Naive thymus-derived CD4-positive, alpha-beta T cell (primary cell): ENCODE data around the gene HEXA. TPM values are rescaled to one million over a fixed set of nuclear protein-coding genes. Genes with fewer than 3 reads are reported as not detected.

Experiments used
- ATAC-seq: fragments of 150-1000 bp; cut with Tn5 transposase; 2 replicates; pipeline ENCODE4 v1.10.0; 2021; ENCODE audit warnings: mild to moderate bottlenecking, moderate library complexity
- CTCF ChIA-PET: fragments of 350-600 bp; sonication (Branson Sonifier 250); formaldehyde crosslinking; loops from one replicate; lab custom pipeline; 2021; ENCODE audit warnings: antibody characterized with exemption; lab: Charles Lee
- POLR2A ChIA-PET: fragments of 350-600 bp; sonication (Branson Sonifier 250); formaldehyde crosslinking; loops from one replicate; lab custom pipeline; 2021; ENCODE audit warnings: antibody characterized with exemption, inconsistent platforms; lab: Charles Lee
- DNase-seq, 9 donors: peaks; one replicate each; pipeline versions ENCODE4 v3.0.0 to v3.0.0-alpha.2; 2020 to 2022; ENCODE audit warnings: mixed read lengths in 1 of 9
- H3K27ac ChIP-seq: one replicate; pipeline ENCODE4 v1.7.0; 2013; ENCODE audit warnings: mild to moderate bottlenecking, low read depth, low read length, moderate library complexity
- H3K27me3 ChIP-seq, 2 donors: one replicate each; pipeline ENCODE4 v1.7.0; 2013; ENCODE audit warnings: low read length in 2 of 2, mild to moderate bottlenecking in 2 of 2, moderate library complexity in 2 of 2; ENCODE audit not compliant: control insufficient read depth in 2 of 2, insufficient read depth in 2 of 2
- H3K36me3 ChIP-seq, 3 experiments: 1 replicate in 2 of 3; 2 replicates in 1 of 3; pipeline ENCODE4 v1.7.0; 2013; ENCODE audit warnings: low read length in 3 of 3, mild to moderate bottlenecking in 3 of 3, moderate library complexity in 1 of 3; ENCODE audit not compliant: insufficient read depth in 3 of 3, control insufficient read depth in 2 of 3
- H3K4me1 ChIP-seq, 2 donors: one replicate each; pipeline ENCODE4 v1.7.0; 2013; ENCODE audit warnings: low read length in 2 of 2, mild to moderate bottlenecking in 2 of 2, moderate library complexity in 1 of 2; ENCODE audit not compliant: control insufficient read depth in 2 of 2, insufficient read depth in 2 of 2
- H3K4me3 ChIP-seq: 2 replicates; pipeline ENCODE4 v1.7.0; 2013; ENCODE audit warnings: mild to moderate bottlenecking, low read length
- H3K9me3 ChIP-seq, 3 experiments: 1 replicate in 2 of 3; 2 replicates in 1 of 3; pipeline ENCODE4 v1.7.0; 2013; ENCODE audit warnings: low read length in 3 of 3; ENCODE audit not compliant: control insufficient read depth in 2 of 3
- H3K27ac Mint-ChIP-seq, 9 donors: one replicate each; pipeline ENCODE4 v1.8.0; 2020 to 2022; ENCODE audit warnings: mixed read lengths in 9 of 9, mild to moderate bottlenecking in 8 of 9, moderate library complexity in 5 of 9, inconsistent platforms in 2 of 9
- H3K27me3 Mint-ChIP-seq, 5 donors: one replicate each; pipeline ENCODE4 v1.8.0; 2021 to 2022; ENCODE audit warnings: mixed read lengths in 5 of 5, mild to moderate bottlenecking in 1 of 5
- H3K36me3 Mint-ChIP-seq, 5 donors: one replicate each; pipeline ENCODE4 v1.8.0; 2020 to 2022; ENCODE audit warnings: mixed read lengths in 5 of 5, mild to moderate bottlenecking in 3 of 5, inconsistent platforms in 1 of 5
- H3K4me1 Mint-ChIP-seq, 7 donors: one replicate each; pipeline ENCODE4 v1.8.0; 2020 to 2022; ENCODE audit warnings: mixed read lengths in 7 of 7, mild to moderate bottlenecking in 3 of 7, inconsistent platforms in 1 of 7
- H3K4me3 Mint-ChIP-seq, 10 donors: one replicate each; pipeline ENCODE4 v1.8.0; 2020 to 2022; ENCODE audit warnings: mild to moderate bottlenecking in 10 of 10, mixed read lengths in 10 of 10, moderate library complexity in 6 of 10, inconsistent platforms in 2 of 10
- H3K9me3 Mint-ChIP-seq, 11 donors: one replicate each; pipeline ENCODE4 v1.8.0; 2020 to 2022; ENCODE audit warnings: mixed read lengths in 11 of 11, mild to moderate bottlenecking in 4 of 11, inconsistent platforms in 1 of 11, moderate library complexity in 1 of 11
- intact Hi-C, 2 donors: fragments of 100-400 bp; cut with micrococcal nuclease; formaldehyde crosslinking; loops; one replicate each; pipeline ENCODE4 v1.15.1; 2023
- polyA plus RNA-seq, 2 donors: library from polyadenylated mRNA; unstranded; fragments of 300-500 nt; fragmentation: Illumina TruSeq; gene quantifications; one replicate each; pipeline ENCODE4 v1.2.3, GENCODE V29; 2021
- total RNA-seq, 6 experiments: library from RNA in 5 of 6; stranded (reverse) in 5 of 6; gene quantifications; 1 replicate in 5 of 6; 2 replicates in 1 of 6; pipeline ENCODE4 v1.2.3 and lab custom pipeline; 2021 to 2026

The HEXA gene
- total and polyA plus RNA-seq, 7 experiments from 2014 or later = 60.3 to 101 (median 88.0) TPM

- H3K27ac ChIP-seq = no peak overlapping the region
- H3K4me1 ChIP-seq = peaks cover 6% of the 10 kb centered on the region in 2 donors
- peaks cover 0 to 7% (median 0%) of the 10 kb centered on the region in 11 donors for H3K9me3 Mint-ChIP-seq
- ChIA-PET CTCF (interaction anchor here (1.0 kb wide), 1 partner anchor 221 kb away, joined by 3 read pairs; no protein-coding TSS in a partner anchor), POLR2A (no interaction called here)
- no peak overlapping the region for H3K4me3 Mint-ChIP-seq
- H3K36me3 Mint-ChIP-seq = no peaks in the 10 kb centered on the region
- ATAC-seq (no peak), DNase-seq (no peak)
- H3K27me3 Mint-ChIP-seq = peaks cover 0 to 32% (median 0%) of the 10 kb centered on the region in 5 donors
- H3K4me3 ChIP-seq = no peak overlapping the region
- H3K9me3 ChIP-seq = no peaks in the 10 kb centered on the region
- peaks cover 15 to 20% (median 17%) of the 10 kb centered on the region in 7 donors for H3K4me1 Mint-ChIP-seq
- no peak overlapping the region for H3K27ac Mint-ChIP-seq
- intact Hi-C loops = loop anchor here (10.0 kb wide), 3 partner anchors 159 to 469 kb away; partner anchors contain the start of genes ADPGK (in 1 of the 2) and ARIH1 (in 1 of the 2)
- no peaks in the 10 kb centered on the region for H3K36me3 ChIP-seq
- no peaks in the 10 kb centered on the region for H3K27me3 ChIP-seq
These were observed 60.0 kb downstream of the HEXA start for GRCh38 chr15:72315706-72316370.

- Histone ChIP-seq H3K4me1 (no peaks in the 10 kb centered on the region), H3K36me3 (no peaks in the 10 kb centered on the region), H3K27me3 (no peaks in the 10 kb centered on the region), H3K9me3 (no peaks in the 10 kb centered on the region), H3K27ac (no peak overlapping the region), H3K4me3 (no peak overlapping the region)
- Mint-ChIP-seq H3K9me3 (peaks cover 0 to 4% (median 0%) of the 10 kb centered on the region in 11 donors), H3K4me1 (peaks cover 4 to 8% (median 5%) of the 10 kb centered on the region in 7 donors), H3K27ac (no peak overlapping the region), H3K27me3 (peaks cover 0 to 16% (median 0%) of the 10 kb centered on the region in 5 donors), H3K4me3 (no peak overlapping the region), H3K36me3 (peaks cover 0 to 6% (median 0%) of the 10 kb centered on the region in 5 donors)
- POLR2A ChIA-PET = no interaction called here
- ATAC-seq = no peak
- CTCF ChIA-PET = interaction anchor here (0.8 to 2.7 kb wide), 5 partner anchors 10 to 357 kb away, joined by 3 to 15 read pairs (median 8); no protein-coding TSS in a partner anchor
- no peak for DNase-seq
- intact Hi-C loops = loop anchor here (2.0 to 10.0 kb wide), 4 partner anchors 159 to 471 kb away; partner anchors contain the start of genes ADPGK (in 1 of the 2) and ARIH1 (in 1 of the 2)
These were observed 61.9 kb downstream of the HEXA start for GRCh38 chr15:72313881-72314280.

- intact Hi-C loops = loop anchor here (2.0 to 10.0 kb wide), 4 partner anchors 159 to 471 kb away; partner anchors contain the start of genes ADPGK (in 1 of the 2) and ARIH1 (in 1 of the 2)
- H3K9me3 Mint-ChIP-seq = no peaks in the 10 kb centered on the region
These were observed 62.4 kb downstream of the HEXA start for GRCh38 chr15:72313448-72313840.

GRCh38 chr15:72312605-72313447, 63.0 kb downstream of the HEXA start:
- Mint-ChIP-seq H3K27ac (no peak overlapping the region), H3K9me3 (no peaks in the 10 kb centered on the region), H3K27me3 (peaks cover 0 to 7% (median 0%) of the 10 kb centered on the region in 5 donors), H3K4me3 (no peak overlapping the region), H3K4me1 (peaks cover 0 to 2% (median 0%) of the 10 kb centered on the region in 7 donors), H3K36me3 (peaks cover 0 to 6% (median 0%) of the 10 kb centered on the region in 5 donors)
- intact Hi-C loops = loop anchor here (1.0 to 10.0 kb wide), 5 partner anchors 160 to 472 kb away; partner anchors contain the start of genes ADPGK (in 1 of the 2) and ARIH1 (in 1 of the 2)
- H3K4me1 ChIP-seq = no peaks in the 10 kb centered on the region
- no peaks in the 10 kb centered on the region for H3K36me3 ChIP-seq
- H3K9me3 ChIP-seq = no peaks in the 10 kb centered on the region
- no peaks in the 10 kb centered on the region for H3K27me3 ChIP-seq
- POLR2A ChIA-PET = no interaction called here
- ATAC-seq (peak; percentile 93), DNase-seq (peak; percentile 22 to 54 (median 43))
- no peak overlapping the region for H3K4me3 ChIP-seq
- CTCF ChIA-PET = interaction anchor here (0.6 to 2.7 kb wide), 8 partner anchors 9 to 224 kb away, joined by 3 to 15 read pairs (median 4); no protein-coding TSS in a partner anchor
- H3K27ac ChIP-seq = no peak overlapping the region

More at GRCh38 chr15:72313448-72313840, 62.4 kb downstream of the HEXA start:
- ATAC-seq = no peak
- Histone ChIP-seq H3K4me1 (no peaks in the 10 kb centered on the region), H3K36me3 (no peaks in the 10 kb centered on the region), H3K27ac (no peak overlapping the region), H3K4me3 (no peak overlapping the region), H3K9me3 (no peaks in the 10 kb centered on the region), H3K27me3 (no peaks in the 10 kb centered on the region)
- Mint-ChIP-seq H3K4me1 (peaks cover under 1 to 4% (median under 1%) of the 10 kb centered on the region in 7 donors), H3K27ac (no peak overlapping the region), H3K4me3 (no peak overlapping the region), H3K27me3 (peaks cover 0 to 12% (median 0%) of the 10 kb centered on the region in 5 donors), H3K36me3 (peaks cover 0 to 6% (median 0%) of the 10 kb centered on the region in 5 donors)
- ChIA-PET CTCF (interaction anchor here (0.6 to 2.7 kb wide), 8 partner anchors 9 to 357 kb away, joined by 3 to 15 read pairs (median 4); no protein-coding TSS in a partner anchor), POLR2A (no interaction called here)
- no peak for DNase-seq

GRCh38 chr15:72307026-72307425, 68.8 kb downstream of the HEXA start:
- peaks cover 0 to 13% (median 0%) of the 10 kb centered on the region in 5 donors for H3K36me3 Mint-ChIP-seq
- no peak for DNase-seq
- H3K9me3 ChIP-seq = no peaks in the 10 kb centered on the region

More at GRCh38 chr15:72307026-72307425, 68.8 kb downstream of the HEXA start:
- Mint-ChIP-seq H3K27ac (peak overlapping the region in 4 of 9 donors; percentile 14 to 45 (median 36)), H3K4me1 (peaks cover 0 to 12% (median 5%) of the 10 kb centered on the region in 7 donors), H3K4me3 (no peak overlapping the region), H3K27me3 (no peaks in the 10 kb centered on the region), H3K9me3 (peaks cover 0 to 1% (median 0%) of the 10 kb centered on the region in 11 donors)
- H3K27me3 ChIP-seq = no peaks in the 10 kb centered on the region
- intact Hi-C loops = no loop called here
- peaks cover 0 to 3% of the 10 kb centered on the region in 2 donors for H3K4me1 ChIP-seq
- H3K4me3 ChIP-seq = no peak overlapping the region
- ATAC-seq = no peak
- H3K27ac ChIP-seq = no peak overlapping the region
- POLR2A ChIA-PET = no interaction called here
- H3K36me3 ChIP-seq = no peaks in the 10 kb centered on the region
- CTCF ChIA-PET = no interaction called here
